ENCODE measurements around the gene GPR83. TPM values are rescaled to one million over a fixed set of nuclear protein-coding genes. Genes with fewer than 3 reads are reported as not detected.
A peak's percentile ranks its signal among the peaks of the same experiment; 100 is the strongest.

GPR83 gene
- under 1 TPM in 1 of 4 donors, not detected in 3; 0.21 TPM for total RNA-seq

GRCh38 chr11:94400839-94401772 lies at the start of gene GPR83:
GPR83 (minus strand) TSS chr11:94401419; CDS start chr11:94401247, 172 bp downstream.
- no peak within 1 kb of the TSS for H3K27ac ChIP-seq
- peaks cover 0 to 15% (median 6%) of the 10 kb centered on the region in 4 donors for H3K4me1 ChIP-seq
- H3K4me3 ChIP-seq, result peak within 1 kb of the TSS; percentile 20 to 49 (median 25)
- peaks cover 0 to 4% (median 0%) of the 10 kb centered on the region in 4 donors for H3K9me3 ChIP-seq
- peaks cover 0 to 25% of the 10 kb centered on the region in 2 donors for H3K27me3 ChIP-seq
- WGBS, 2 donors, result 4 to 9% methylated on average over 21 to 45 of the region's 73 CpGs
- no peaks in the 10 kb centered on the region for H3K36me3 ChIP-seq
- TF ChIP-seq EP300 (IDR thresholded peaks at IDR 0.05) (no peak), POLR2A (IDR thresholded peaks at IDR 0.05) (no peak), CTCF (IDR thresholded peaks at IDR 0.05) (no peak)
- DNase-seq (ENCODE audit: low spot score in 2 of 2), result no peak

- WGBS, 2 donors, result 60 to 66% methylated on average over 3 of the region's 3 CpGs
Measured at GRCh38 chr11:94450048-94450447, 48.8 kb upstream of the GPR83 start.

GRCh38 chr11:94449437-94449836 lies 48.2 kb upstream of the GPR83 start:
- H3K36me3 ChIP-seq, result peaks cover 0 to 36% (median 0%) of the 10 kb centered on the region in 3 donors
- H3K4me3 ChIP-seq, result no peak overlapping the region
- TF ChIP-seq CTCF (IDR thresholded peaks at IDR 0.05), result no peak
- TF ChIP-seq POLR2A (IDR thresholded peaks at IDR 0.05), result no peak
- TF ChIP-seq EP300 (IDR thresholded peaks at IDR 0.05), result no peak
- no peak for DNase-seq (ENCODE audit: low spot score in 2 of 2)
- no peak overlapping the region for H3K27ac ChIP-seq
- no peaks in the 10 kb centered on the region for H3K9me3 ChIP-seq
- H3K4me1 ChIP-seq, result no peaks in the 10 kb centered on the region
- 58 to 63% methylated on average over 2 of the region's 2 CpGs for WGBS, 2 donors
- no peaks in the 10 kb centered on the region for H3K27me3 ChIP-seq

More at GRCh38 chr11:94450048-94450447, 48.8 kb upstream of the GPR83 start:
- H3K27ac ChIP-seq, result no peak overlapping the region
- no peak for TF ChIP-seq EP300 (IDR thresholded peaks at IDR 0.05)
- no peak for TF ChIP-seq POLR2A (IDR thresholded peaks at IDR 0.05)
- TF ChIP-seq CTCF (IDR thresholded peaks at IDR 0.05), result no peak
- DNase-seq (ENCODE audit: low spot score in 2 of 2), result no peak
- no peak overlapping the region for H3K4me3 ChIP-seq
- no peaks in the 10 kb centered on the region for H3K27me3 ChIP-seq
- peaks cover 0 to 32% (median 0%) of the 10 kb centered on the region in 3 donors for H3K36me3 ChIP-seq
- H3K9me3 ChIP-seq, result no peaks in the 10 kb centered on the region
- H3K4me1 ChIP-seq, result no peaks in the 10 kb centered on the region

- Histone ChIP-seq H3K36me3 (peaks cover 0 to 40% (median 0%) of the 10 kb centered on the region in 3 donors), H3K9me3 (no peaks in the 10 kb centered on the region), H3K27ac (no peak overlapping the region), H3K4me1 (no peaks in the 10 kb centered on the region), H3K27me3 (no peaks in the 10 kb centered on the region), H3K4me3 (no peak overlapping the region)
- TF ChIP-seq POLR2A (IDR thresholded peaks at IDR 0.05) (no peak), EP300 (IDR thresholded peaks at IDR 0.05) (no peak), CTCF (IDR thresholded peaks at IDR 0.05) (no peak)
- 73 to 97% methylated on average over 1 of the region's 1 CpG for WGBS, 2 donors
- DNase-seq (ENCODE audit: low spot score in 2 of 2), result no peak
Measured at GRCh38 chr11:94449029-94449428, 47.8 kb upstream of the GPR83 start.

- no peak for DNase-seq (ENCODE audit: low spot score in 2 of 2)
- no peaks in the 10 kb centered on the region for H3K4me1 ChIP-seq
- WGBS, 2 donors, result 83 to 85% methylated on average over 4 of the region's 4 CpGs
- no peak for TF ChIP-seq EP300 (IDR thresholded peaks at IDR 0.05)
- TF ChIP-seq POLR2A (IDR thresholded peaks at IDR 0.05), result no peak
- TF ChIP-seq CTCF (IDR thresholded peaks at IDR 0.05), result no peak
- no peaks in the 10 kb centered on the region for H3K9me3 ChIP-seq
- no peak overlapping the region for H3K27ac ChIP-seq
- H3K27me3 ChIP-seq, result no peaks in the 10 kb centered on the region
- peaks cover 0 to 56% (median 0%) of the 10 kb centered on the region in 3 donors for H3K36me3 ChIP-seq
- H3K4me3 ChIP-seq, result no peak overlapping the region
Measured at GRCh38 chr11:94447149-94447548, 45.9 kb upstream of the GPR83 start.

Data from tibial nerve (tissue), 4 donors.